ENCODE measurements around the gene HAPSTR1.

DNA sequence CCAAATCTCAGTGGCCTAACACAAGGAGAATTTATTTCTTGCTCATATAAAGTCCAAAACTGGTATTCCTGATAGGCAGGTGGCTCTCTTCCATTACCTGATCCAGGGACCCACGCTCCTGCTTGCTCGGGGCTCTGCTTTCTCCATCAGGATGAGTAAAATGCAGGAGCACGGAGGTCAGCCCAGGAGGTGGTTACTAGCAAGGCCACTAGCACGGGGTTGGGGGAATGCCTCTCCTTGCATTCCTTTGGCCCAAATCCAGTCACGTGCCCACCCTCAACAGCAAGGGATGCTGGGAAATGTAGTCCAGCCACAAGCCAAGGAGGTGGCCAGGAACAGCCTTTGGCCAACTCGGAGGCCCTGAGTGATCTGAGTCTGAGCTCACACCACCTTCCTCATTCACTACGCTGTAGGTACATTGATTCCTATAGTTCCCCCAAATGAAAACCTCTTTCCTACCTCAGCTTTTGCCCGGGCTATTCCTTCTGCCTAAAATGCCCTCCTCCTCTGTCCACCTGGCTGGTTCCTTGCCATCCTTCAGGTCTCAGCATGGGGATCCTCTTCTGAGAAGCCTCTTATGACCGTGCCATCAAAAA is 38.3 kb upstream of the HAPSTR1 start:
- TF ChIP-seq, protein P1, sequence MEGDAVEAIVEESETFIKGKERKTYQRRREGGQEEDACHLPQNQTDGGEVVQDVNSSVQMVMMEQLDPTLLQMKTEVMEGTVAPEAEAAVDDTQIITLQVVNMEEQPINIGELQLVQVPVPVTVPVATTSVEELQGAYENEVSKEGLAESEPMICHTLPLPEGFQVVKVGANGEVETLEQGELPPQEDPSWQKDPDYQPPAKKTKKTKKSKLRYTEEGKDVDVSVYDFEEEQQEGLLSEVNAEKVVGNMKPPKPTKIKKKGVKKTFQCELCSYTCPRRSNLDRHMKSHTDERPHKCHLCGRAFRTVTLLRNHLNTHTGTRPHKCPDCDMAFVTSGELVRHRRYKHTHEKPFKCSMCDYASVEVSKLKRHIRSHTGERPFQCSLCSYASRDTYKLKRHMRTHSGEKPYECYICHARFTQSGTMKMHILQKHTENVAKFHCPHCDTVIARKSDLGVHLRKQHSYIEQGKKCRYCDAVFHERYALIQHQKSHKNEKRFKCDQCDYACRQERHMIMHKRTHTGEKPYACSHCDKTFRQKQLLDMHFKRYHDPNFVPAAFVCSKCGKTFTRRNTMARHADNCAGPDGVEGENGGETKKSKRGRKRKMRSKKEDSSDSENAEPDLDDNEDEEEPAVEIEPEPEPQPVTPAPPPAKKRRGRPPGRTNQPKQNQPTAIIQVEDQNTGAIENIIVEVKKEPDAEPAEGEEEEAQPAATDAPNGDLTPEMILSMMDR (IDR thresholded peaks at IDR 0.05): no peak
- TF ChIP-seq POLR2A (IDR thresholded peaks at IDR 0.05): no peak

All from right lobe of liver (tissue), 4 donors.